Measurements from ENCODE around the gene TWF2. TPM values are rescaled to one million over a fixed set of nuclear protein-coding genes. Genes with fewer than 3 reads are reported as not detected.

The TWF2 gene
- polyA plus RNA-seq, 3 donors = 141 to 199 (median 176) TPM

GRCh38 chr3:52250122-52250521, 11.2 kb upstream of the TWF2 start:
- intact Hi-C loops (cut with micrococcal nuclease) = no loop called here
- Mint-ChIP-seq H3K27ac (peak overlapping the region in 4 of 7 donors; percentile 21 to 83 (median 48)), H3K27me3 (ENCODE audit: low read depth in 3 of 3) (no peaks in the 10 kb centered on the region), H3K4me1 (peaks cover 53% of the 10 kb centered on the region), H3K4me3 (no peak overlapping the region), H3K36me3 (peaks cover 52 to 81% of the 10 kb centered on the region in 2 donors), H3K9me3 (no peaks in the 10 kb centered on the region)
- H3K79me2 ChIP-seq (ENCODE audit: insufficient read depth, low read length) = peaks cover 73% of the 10 kb centered on the region
- no peak overlapping the region for H3K4me3 ChIP-seq (replicated peaks in 1 of 3; ENCODE audit: low read depth in 2 of 3, low read length in 3 of 3)
- H3K9ac ChIP-seq (ENCODE audit: insufficient read depth, low read length, poor library complexity, severe bottlenecking) = no peak overlapping the region
- no peak overlapping the region for H3K4me2 ChIP-seq (replicated peaks; ENCODE audit: extremely low read depth, low read length, poor library complexity, severe bottlenecking)
- H3K9me3 ChIP-seq (replicated peaks in 1 of 2; ENCODE audit: control insufficient read depth in 1 of 2, insufficient read depth in 1 of 2, low read length in 2 of 2) = no peaks in the 10 kb centered on the region
- H3K27me3 ChIP-seq (ENCODE audit: control insufficient read depth in 2 of 2, insufficient read depth in 2 of 2, low read length in 2 of 2) = no peaks in the 10 kb centered on the region
- peaks cover 63% of the 10 kb centered on the region for H4K20me1 ChIP-seq (ENCODE audit: insufficient read depth, low read length)
- TF ChIP-seq CTCF (IDR thresholded peaks at IDR 0.05) = no peak
- no peak for DNase-seq
- no CpG with 5 or more reads among the region's 1 CpG for WGBS (ENCODE audit: insufficient coverage)
- peak overlapping the region in 1 of 2 donors; percentile 2 for H3K27ac ChIP-seq (ENCODE audit: low read depth in 1 of 2, low read length in 2 of 2)
- peaks cover 49 to 67% of the 10 kb centered on the region in 2 donors for H3K36me3 ChIP-seq (replicated peaks in 1 of 2; ENCODE audit: control insufficient read depth in 1 of 2, insufficient read depth in 2 of 2, low read length in 2 of 2)
- H2AFZ ChIP-seq (ENCODE audit: insufficient read depth, low read depth, low read length, poor library complexity, severe bottlenecking) = no peak overlapping the region
- peaks cover 48 to 54% of the 10 kb centered on the region in 2 donors for H3K4me1 ChIP-seq (ENCODE audit: control insufficient read depth in 1 of 2, insufficient read depth in 2 of 2, low read length in 2 of 2)

GRCh38 chr3:52249683-52250082, 10.7 kb upstream of the TWF2 start:
- H3K4me3 Mint-ChIP-seq = no peak overlapping the region
- Histone ChIP-seq H3K9ac (ENCODE audit: insufficient read depth, low read length, poor library complexity, severe bottlenecking) (no peak overlapping the region), H3K4me1 (ENCODE audit: control insufficient read depth in 1 of 2, insufficient read depth in 2 of 2, low read length in 2 of 2) (peaks cover 52 to 58% of the 10 kb centered on the region in 2 donors), H3K79me2 (ENCODE audit: insufficient read depth, low read length) (peaks cover 74% of the 10 kb centered on the region), H3K4me2 (replicated peaks; ENCODE audit: extremely low read depth, low read length, poor library complexity, severe bottlenecking) (no peak overlapping the region), H3K4me3 (replicated peaks in 1 of 3; ENCODE audit: low read depth in 2 of 3, low read length in 3 of 3) (no peak overlapping the region), H3K27me3 (ENCODE audit: control insufficient read depth in 2 of 2, insufficient read depth in 2 of 2, low read length in 2 of 2) (no peaks in the 10 kb centered on the region), H3K36me3 (replicated peaks in 1 of 2; ENCODE audit: control insufficient read depth in 1 of 2, insufficient read depth in 2 of 2, low read length in 2 of 2) (peaks cover 49 to 63% of the 10 kb centered on the region in 2 donors), H3K27ac (ENCODE audit: low read depth in 1 of 2, low read length in 2 of 2) (peak overlapping the region in 1 of 2 donors; percentile 2), H3K9me3 (replicated peaks in 1 of 2; ENCODE audit: control insufficient read depth in 1 of 2, insufficient read depth in 1 of 2, low read length in 2 of 2) (no peaks in the 10 kb centered on the region), H2AFZ (ENCODE audit: insufficient read depth, low read depth, low read length, poor library complexity, severe bottlenecking) (no peak overlapping the region), H4K20me1 (ENCODE audit: insufficient read depth, low read length) (peaks cover 60% of the 10 kb centered on the region)
- peak overlapping the region in 5 of 7 donors; percentile 33 to 83 (median 69) for H3K27ac Mint-ChIP-seq
- no peaks in the 10 kb centered on the region for H3K9me3 Mint-ChIP-seq
- TF ChIP-seq CTCF (IDR thresholded peaks at IDR 0.05) = no peak
- H3K4me1 Mint-ChIP-seq = peaks cover 57% of the 10 kb centered on the region
- peaks cover 51 to 77% of the 10 kb centered on the region in 2 donors for H3K36me3 Mint-ChIP-seq
- H3K27me3 Mint-ChIP-seq (ENCODE audit: low read depth in 3 of 3) = no peaks in the 10 kb centered on the region
- intact Hi-C loops (cut with micrococcal nuclease) = no loop called here
- DNase-seq = no peak
- 96% methylated on average over 6 of the region's 6 CpGs for WGBS (ENCODE audit: insufficient coverage)

Data from CD14-positive monocyte (primary cell).